ENCODE results near the gene FLT3.
A peak's percentile ranks its signal among the peaks of the same experiment; 100 is the strongest.
"Not testable (repeated sequence)": the region's sequence is repeated elsewhere in the genome, so short reads cannot be mapped to it uniquely, and the experiment has no call there.

The FLT3 gene

DNA sequence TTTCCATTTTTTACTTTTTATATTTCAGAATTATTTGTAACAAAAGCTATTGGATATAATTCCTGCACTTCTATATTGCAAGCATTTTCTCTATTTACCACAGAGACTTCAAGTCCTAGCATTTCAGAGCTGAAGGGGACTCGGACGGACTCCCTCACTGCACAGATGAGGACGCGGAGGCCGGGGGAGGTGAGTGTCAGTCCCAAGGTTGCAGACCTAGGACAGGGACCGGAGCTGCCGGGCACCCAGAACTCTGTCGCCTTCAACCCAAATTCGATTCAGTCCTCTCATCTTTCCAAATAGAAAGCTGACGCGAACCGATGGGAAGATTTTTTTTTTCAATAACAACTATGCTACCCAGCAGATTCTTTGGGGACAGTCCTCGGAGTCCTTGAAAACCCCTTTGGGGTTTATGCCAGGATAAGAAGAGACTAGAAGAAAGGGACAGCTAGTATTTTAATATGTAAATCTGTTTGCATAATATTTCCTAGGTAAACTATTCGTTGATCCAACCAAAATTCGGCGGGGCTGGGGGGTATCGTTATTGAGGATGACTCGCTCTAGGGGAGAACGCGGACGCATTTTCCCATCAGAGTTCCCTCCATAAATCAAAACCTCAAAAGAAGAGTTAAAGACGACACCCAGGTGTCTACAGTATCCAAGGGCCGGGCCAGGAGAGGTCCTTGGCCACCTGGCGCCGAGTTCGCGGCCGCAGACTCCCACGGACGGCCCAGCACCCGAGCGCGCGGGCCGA, 803 bp downstream of the FLT3 start:
- no peak for DNase-seq

DNA sequence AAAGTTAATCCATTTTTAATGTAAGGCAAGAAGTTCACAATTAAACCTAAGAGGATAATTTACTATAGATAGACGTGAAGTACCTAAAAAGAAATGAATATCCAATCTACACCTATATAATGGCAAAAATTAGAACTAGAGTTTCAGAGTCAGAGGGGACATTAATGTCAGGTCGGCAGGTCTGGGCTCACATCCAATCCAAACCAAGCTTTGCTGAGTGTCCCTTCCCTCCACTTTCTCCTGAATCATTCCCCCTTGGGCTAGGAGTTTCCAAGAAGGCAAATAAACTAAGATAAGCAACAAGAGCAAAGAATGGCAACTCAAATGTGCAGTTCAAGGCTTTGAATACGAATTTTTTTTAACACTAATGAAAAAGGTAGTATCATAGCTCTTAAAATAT, 2.9 kb downstream of the FLT3 start:
- DNase-seq: no peak

- no peak for DNase-seq
These were observed 6.1 kb downstream of the FLT3 start for GRCh38 chr13:28094306-28094705.

GRCh38 chr13:28093881-28094280, 6.5 kb downstream of the FLT3 start:
- no peak for DNase-seq

GRCh38 chr13:28092431-28092830, 7.9 kb downstream of the FLT3 start:
- DNase-seq: no peak

- no peak for DNase-seq
These were observed 11.3 kb downstream of the FLT3 start for GRCh38 chr13:28089065-28089464.

GRCh38 chr13:28077820-28078219, 22.6 kb downstream of the FLT3 start:
- DNase-seq: not testable (repeated sequence)

GRCh38 chr13:28077231-28077630, 23.1 kb downstream of the FLT3 start:
- no peak for DNase-seq

DNA sequence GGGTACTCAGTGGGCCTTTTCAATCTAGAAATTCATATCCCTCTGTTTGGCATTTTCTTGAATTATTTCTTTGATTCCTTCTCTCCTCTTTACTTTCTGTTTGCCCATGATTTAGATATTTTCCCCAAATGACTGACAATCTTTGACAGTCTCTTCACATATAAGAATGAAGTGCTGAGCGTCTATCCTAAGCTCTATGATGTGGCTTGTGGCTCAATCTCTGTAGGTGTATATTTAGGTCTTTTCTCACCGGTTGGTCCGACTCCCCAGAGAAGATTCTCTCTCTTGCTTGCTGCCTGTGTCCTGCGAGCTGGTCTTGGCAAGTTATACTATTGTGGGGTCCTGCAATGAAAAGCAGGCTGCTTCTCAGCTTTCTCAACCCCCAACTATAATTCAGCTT, 29.0 kb downstream of the FLT3 start:
- DNase-seq: no peak

GRCh38 chr13:28067491-28067890, 32.9 kb downstream of the FLT3 start:
- no peak for DNase-seq

DNA sequence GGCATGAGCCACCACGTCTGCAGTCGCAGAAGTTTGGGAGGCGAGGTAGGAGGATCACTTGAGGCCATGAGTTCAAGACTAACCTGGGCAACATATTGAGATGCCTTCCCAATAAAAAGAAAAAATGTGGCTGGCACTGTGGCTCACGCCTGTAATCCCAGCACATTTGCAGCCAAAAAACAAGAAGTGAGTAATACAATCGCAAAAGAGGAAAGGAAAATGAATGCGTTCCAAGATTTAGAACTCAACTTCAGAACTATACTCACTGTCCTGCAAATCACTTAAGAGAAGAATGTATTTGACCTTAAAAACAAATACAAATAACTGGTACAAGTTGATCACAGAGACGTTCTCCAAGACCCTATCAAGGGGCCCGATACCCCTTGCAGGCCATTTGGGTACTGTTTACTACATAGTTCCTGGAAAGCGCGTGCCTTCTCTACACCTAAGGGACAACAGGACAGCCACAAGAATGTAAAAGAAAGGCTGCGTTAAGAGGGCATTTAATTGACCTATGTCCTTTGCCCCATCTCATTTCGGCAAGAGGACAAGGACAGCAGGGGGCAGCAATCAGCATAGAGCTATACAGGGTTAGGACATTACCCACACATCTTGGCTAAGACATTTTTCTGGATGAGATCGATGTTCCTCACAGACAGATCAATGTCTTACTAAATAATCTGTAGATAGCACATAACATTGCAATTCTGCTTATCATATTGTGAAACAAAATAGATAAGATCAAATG, 41.3 kb downstream of the FLT3 start:
- peak; percentile 42 for DNase-seq

GRCh38 chr13:28056970-28057712, 43.2 kb downstream of the FLT3 start:
- no peak for DNase-seq

DNA sequence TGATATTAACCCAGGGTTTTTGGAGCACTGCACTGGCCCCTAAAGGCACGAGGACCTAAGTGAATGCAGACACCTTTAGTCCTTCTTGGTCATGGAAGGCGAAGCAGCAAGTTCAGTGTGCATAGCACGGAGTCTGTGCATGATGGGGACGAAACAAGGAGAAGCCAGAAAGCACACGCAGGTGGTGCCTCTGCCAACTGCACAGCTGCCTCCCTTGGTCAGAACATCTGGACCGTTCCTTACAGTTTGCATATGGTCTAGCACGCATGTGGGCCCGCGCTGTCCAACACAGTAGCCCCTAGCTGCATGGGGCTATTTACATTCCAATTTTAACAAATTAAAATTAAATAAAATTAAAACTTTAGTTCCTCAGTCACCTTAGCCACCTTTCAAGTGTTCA, 44.0 kb downstream of the FLT3 start:
- DNase-seq: no peak

DNA sequence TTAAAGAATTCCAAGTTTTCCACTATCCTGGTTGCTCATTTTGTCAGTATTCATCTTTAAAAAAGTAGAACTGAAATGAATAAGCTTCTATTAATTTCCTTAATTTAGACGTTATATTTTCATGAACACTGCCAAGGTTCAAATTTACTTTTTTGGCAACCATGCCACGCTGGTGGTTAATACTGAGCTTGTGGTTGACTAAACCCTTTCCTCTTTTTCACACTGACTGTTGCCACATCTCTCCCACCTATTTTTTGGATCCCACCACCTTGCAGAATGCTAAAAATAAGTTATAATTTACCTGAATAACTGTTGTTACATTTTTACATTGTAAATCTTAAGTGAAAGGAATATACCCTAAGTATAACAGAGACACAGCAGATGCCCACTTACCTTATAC, 45.0 kb downstream of the FLT3 start:
- DNase-seq: no peak

- DNase-seq: no peak
These were observed 47.4 kb downstream of the FLT3 start for GRCh38 chr13:28052945-28053344.

- no peak for DNase-seq
These were observed 50.2 kb downstream of the FLT3 start for GRCh38 chr13:28049880-28050875.

GRCh38 chr13:28049215-28049614, 51.2 kb downstream of the FLT3 start:
- DNase-seq: no peak

GRCh38 chr13:28048768-28049167, 51.6 kb downstream of the FLT3 start:
- DNase-seq: no peak

- DNase-seq: peak; percentile 12
These were observed 52.5 kb downstream of the FLT3 start for GRCh38 chr13:28047757-28048388.

- DNase-seq: no peak
These were observed 53.4 kb downstream of the FLT3 start for GRCh38 chr13:28046981-28047380.

- no peak for DNase-seq
These were observed 54.5 kb downstream of the FLT3 start for GRCh38 chr13:28045861-28046260.

GRCh38 chr13:28044608-28045007, 55.8 kb downstream of the FLT3 start:
- DNase-seq: no peak

All from CD4-positive, alpha-beta T cell treated with Interleukin-10 for 1 hour (primary cell).